GM21423 (cell line): Measurements from ENCODE around the gene KRT7.

Experiments used
- ATAC-seq: cut with Tn5 transposase; IDR thresholded peaks from one replicate; pipeline ENCODE4 v1.9.1; 2021; ENCODE audit warnings: mild to moderate bottlenecking, moderate library complexity; ENCODE audit not compliant: unreplicated experiment

KRT7 gene

GRCh38 chr12:52232674-52233461 is at the start of gene KRT7:
TSS of gene KRT7 (plus strand) at chr12:52233243. CDS start at chr12:52233297, 54 bp downstream.
- no peak for ATAC-seq

GRCh38 chr12:52183544-52183910 is 49.5 kb upstream of the KRT7 start:
- no peak for ATAC-seq

GRCh38 chr12:52183971-52184370 is 49.1 kb upstream of the KRT7 start:
- ATAC-seq, result no peak

- no peak for ATAC-seq
Measured at GRCh38 chr12:52184813-52185212, 48.2 kb upstream of the KRT7 start.

GRCh38 chr12:52185400-52185967 is 47.6 kb upstream of the KRT7 start:
- ATAC-seq, result no peak

- ATAC-seq, result no peak
Measured at GRCh38 chr12:52186118-52186840, 46.8 kb upstream of the KRT7 start.

- ATAC-seq, result no peak
Measured at GRCh38 chr12:52187206-52187605, 45.8 kb upstream of the KRT7 start.

GRCh38 chr12:52187640-52188039 is 45.4 kb upstream of the KRT7 start:
- no peak for ATAC-seq

- no peak for ATAC-seq
Measured at GRCh38 chr12:52188658-52189057, 44.4 kb upstream of the KRT7 start.

- ATAC-seq, result no peak
Measured at GRCh38 chr12:52189376-52190174, 43.5 kb upstream of the KRT7 start.

GRCh38 chr12:52190860-52191729 is 41.9 kb upstream of the KRT7 start:
- no peak for ATAC-seq

- ATAC-seq, result no peak
Measured at GRCh38 chr12:52191841-52192791, 40.9 kb upstream of the KRT7 start, which contains the start of gene KRT80. TSS of gene KRT80 (minus strand) at chr12:52192014. CDS start at chr12:52191902, 112 bp downstream.

- no peak for ATAC-seq
Measured at GRCh38 chr12:52193532-52193931, 39.5 kb upstream of the KRT7 start.

- no peak for ATAC-seq
Measured at GRCh38 chr12:52193991-52194390, 39.1 kb upstream of the KRT7 start.

GRCh38 chr12:52195065-52195730 is 37.8 kb upstream of the KRT7 start:
- no peak for ATAC-seq

- no peak for ATAC-seq
Measured at GRCh38 chr12:52197371-52198231, 35.4 kb upstream of the KRT7 start.

- no peak for ATAC-seq
Measured at GRCh38 chr12:52198454-52199215, 34.4 kb upstream of the KRT7 start.
